SK-N-SH (cell line): ENCODE measurements around the gene INSC. TPM values are rescaled to one million over a fixed set of nuclear protein-coding genes. Genes with fewer than 3 reads are reported as not detected.

Experiments
- CTCF ChIA-PET: fragments of 300-600, 350-600 bp; formaldehyde crosslinking; extraction: SDS; loops from one replicate; lab custom pipeline; 2021; lab: Yijun Ruan, JAX
- POLR2A ChIA-PET: fragments of 350-600 bp; sonication (Branson Sonifier 250); formaldehyde crosslinking; extraction: SDS; loops from one replicate; lab custom pipeline; 2020; ENCODE audit warnings: antibody characterized with exemption, inconsistent platforms; lab: Yijun Ruan, JAX
- DNase-seq: peaks from one replicate; pipeline ENCODE4 v3.0.0; 2012
- H2AFZ ChIP-seq: fragments of 200-600 bp; sonication (generic); 2 replicates; pipeline ENCODE4 v1.8.1; 2016; ENCODE audit warnings: antibody characterized with exemption, mild to moderate bottlenecking, low read depth
- H3F3A ChIP-seq: fragments of 200-600 bp; sonication (generic); replicated peaks from 2 replicates; pipeline ENCODE3; 2016; ENCODE audit warnings: antibody characterized with exemption, mild to moderate bottlenecking; ENCODE audit not compliant: insufficient read depth
- H3K27ac ChIP-seq, 2 experiments: fragments of 200-500 bp in 1 of 2; fragments of 200-600 bp in 1 of 2; sonication (Bioruptor generic) in 1 of 2; sonication (generic), shearing (Covaris generic) in 1 of 2; 2 replicates each; pipeline versions ENCODE4 v1.5.1 to v1.6.1; 2014 to 2016; ENCODE audit warnings: low read depth in 2 of 2, inconsistent platforms in 1 of 2, low read length in 1 of 2, mild to moderate bottlenecking in 1 of 2, mixed read lengths in 1 of 2
- H3K27me3 ChIP-seq: fragments of 200-600 bp; sonication (generic), shearing (Covaris generic); 2 replicates; pipeline ENCODE4 v1.6.1; 2016; ENCODE audit warnings: mixed run types; ENCODE audit not compliant: insufficient read depth
- H3K36me3 ChIP-seq, 2 experiments: fragments of 200-500 bp in 1 of 2; fragments of 200-600 bp in 1 of 2; sonication (Bioruptor generic) in 1 of 2; sonication (generic) in 1 of 2; replicated peaks in 1 of 2; 2 replicates each; pipeline versions ENCODE3 to v1.5.1; 2014 to 2016; ENCODE audit warnings: low read length in 1 of 2, mild to moderate bottlenecking in 1 of 2; ENCODE audit not compliant: insufficient read depth in 2 of 2, control insufficient read depth in 1 of 2
- H3K4me1 ChIP-seq, 2 experiments: fragments of 200-500 bp in 1 of 2; fragments of 200-600 bp in 1 of 2; sonication (Bioruptor generic) in 1 of 2; sonication (generic), shearing (Covaris generic) in 1 of 2; 2 replicates each; pipeline versions ENCODE4 v1.5.1 to v1.6.1; 2014 to 2016; ENCODE audit warnings: low read depth in 1 of 2, low read length in 1 of 2, mixed run types in 1 of 2; ENCODE audit not compliant: insufficient read depth in 2 of 2, control insufficient read depth in 1 of 2
- H3K4me2 ChIP-seq: fragments of 200-600 bp; sonication (generic), shearing (Covaris generic); 2 replicates; pipeline ENCODE4 v1.6.1; 2017; ENCODE audit warnings: mixed run types
- H3K4me3 ChIP-seq, 2 experiments: fragments of 200-500 bp in 1 of 2; fragments of 200-600 bp in 1 of 2; sonication (Bioruptor generic) in 1 of 2; sonication (generic), shearing (Covaris generic) in 1 of 2; 2 replicates each; pipeline versions ENCODE4 v1.5.1 to v1.8.1; 2014 to 2016; ENCODE audit warnings: low read depth in 2 of 2, inconsistent platforms in 1 of 2, low read length in 1 of 2, mild to moderate bottlenecking in 1 of 2, mixed read lengths in 1 of 2, moderate library complexity in 1 of 2
- H3K79me2 ChIP-seq: fragments of 200-600 bp; sonication (generic); 2 replicates; pipeline ENCODE4 v1.8.1; 2017; ENCODE audit warnings: mild to moderate bottlenecking; ENCODE audit not compliant: insufficient read depth
- H3K9ac ChIP-seq: fragments of 200-600 bp; sonication (generic); 2 replicates; pipeline ENCODE4 v1.6.1; 2017; ENCODE audit warnings: mixed run types
- H3K9me2 ChIP-seq: fragments of 200-600 bp; sonication (generic); 2 replicates; pipeline ENCODE4 v1.6.1; 2017; ENCODE audit warnings: mixed run types
- H3K9me3 ChIP-seq: fragments of 200-600 bp; sonication (generic); 2 replicates; pipeline ENCODE4 v1.6.1; 2017; ENCODE audit warnings: mixed run types, mild to moderate bottlenecking, moderate library complexity
- H4K20me1 ChIP-seq: fragments of 200-600 bp; sonication (generic); 2 replicates; pipeline ENCODE4 v1.6.1; 2017; ENCODE audit warnings: mild to moderate bottlenecking, mixed run types; ENCODE audit not compliant: insufficient read depth
- CHD2 ChIP-seq: fragments of 150-350 bp; IDR thresholded peaks from 2 replicates; pipeline ENCODE4 v1.6.1; 2018; ENCODE audit warnings: low read length; ENCODE audit not compliant: partially characterized antibody
- EP300 ChIP-seq, 2 experiments: IDR thresholded peaks; 2 replicates each; pipeline versions ENCODE4 v1.4.0 to v1.6.1; 2012; ENCODE audit warnings: borderline replicate concordance in 1 of 2, low read depth in 1 of 2, low read length in 1 of 2
- FOSL2 ChIP-seq: IDR thresholded peaks from 2 replicates; pipeline ENCODE4 v1.4.0; 2012; ENCODE audit warnings: low read depth, mild to moderate bottlenecking, moderate library complexity, borderline replicate concordance
- FOXM1 ChIP-seq: IDR thresholded peaks from 2 replicates; pipeline ENCODE4 v1.4.0; 2012; ENCODE audit warnings: low read depth, mild to moderate bottlenecking
- RAD21 ChIP-seq: IDR thresholded peaks from 2 replicates; pipeline ENCODE4 v1.6.1; 2012; ENCODE audit warnings: mild to moderate bottlenecking, low read length
- RFX5 ChIP-seq: IDR thresholded peaks from 2 replicates; pipeline ENCODE4 v1.6.1; 2012; ENCODE audit warnings: mild to moderate bottlenecking, improper control_type of control experiment, low read length
- TEAD4 ChIP-seq: IDR thresholded peaks from 2 replicates; pipeline ENCODE4 v1.4.0; 2012; ENCODE audit warnings: mild to moderate bottlenecking, borderline replicate concordance; ENCODE audit not compliant: insufficient read depth
- ZBTB33 ChIP-seq: IDR thresholded peaks from 2 replicates; pipeline ENCODE4 v1.4.0; 2012; ENCODE audit warnings: low read depth, borderline replicate concordance
- WGBS: methylation state at CpG from one replicate; pipeline ENCODE4 v1.1.6; 2017; ENCODE audit warnings: low lambda C conversion rate; 5-methylcytosine and 5-hydroxymethylcytosine counted together
- polyA plus RNA-seq, 3 experiments: library from polyadenylated mRNA; depleted of rRNA; stranded (reverse); fragments of >200 nt; gene quantifications; 2 replicates each; pipeline ENCODE4 v1.2.3, GENCODE V29; 2012
- TF ChIP-seq, protein P1 (sequence below): IDR thresholded peaks from 2 replicates; pipeline ENCODE4; 2012
- TF ChIP-seq, protein P2 (sequence below): IDR thresholded peaks from 2 replicates; pipeline ENCODE4 v1.4.0; 2012; ENCODE audit warnings: low read depth, borderline replicate concordance
- TF ChIP-seq, protein P3 (sequence below): fragments of 200-600 bp; sonication (generic); IDR thresholded peaks from 2 replicates; pipeline ENCODE4 v1.6.1; 2017; ENCODE audit warnings: antibody characterized with exemption, mild to moderate bottlenecking, moderate library complexity

The INSC gene
- polyA plus RNA-seq, 1 of the 3 experiments (the other 2 are of a cell fraction), result not detected

GRCh38 chr11:15213471-15214231, 98.9 kb downstream of the INSC start (continued):
- no peak for TF ChIP-seq ZBTB33
- TF ChIP-seq, protein P1, sequence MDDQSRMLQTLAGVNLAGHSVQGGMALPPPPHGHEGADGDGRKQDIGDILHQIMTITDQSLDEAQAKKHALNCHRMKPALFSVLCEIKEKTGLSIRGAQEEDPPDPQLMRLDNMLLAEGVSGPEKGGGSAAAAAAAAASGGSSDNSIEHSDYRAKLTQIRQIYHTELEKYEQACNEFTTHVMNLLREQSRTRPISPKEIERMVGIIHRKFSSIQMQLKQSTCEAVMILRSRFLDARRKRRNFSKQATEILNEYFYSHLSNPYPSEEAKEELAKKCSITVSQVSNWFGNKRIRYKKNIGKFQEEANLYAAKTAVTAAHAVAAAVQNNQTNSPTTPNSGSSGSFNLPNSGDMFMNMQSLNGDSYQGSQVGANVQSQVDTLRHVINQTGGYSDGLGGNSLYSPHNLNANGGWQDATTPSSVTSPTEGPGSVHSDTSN, result no peak
- no peak for TF ChIP-seq RFX5

GRCh38 chr11:15215005-15215404, 100.3 kb downstream of the INSC start:
- CTCF ChIA-PET, result interaction anchor here (0.8 to 2.5 kb wide), 2 partner anchors 113 to 240 kb away, joined by 4 to 12 read pairs; no protein-coding TSS in a partner anchor

DNA sequence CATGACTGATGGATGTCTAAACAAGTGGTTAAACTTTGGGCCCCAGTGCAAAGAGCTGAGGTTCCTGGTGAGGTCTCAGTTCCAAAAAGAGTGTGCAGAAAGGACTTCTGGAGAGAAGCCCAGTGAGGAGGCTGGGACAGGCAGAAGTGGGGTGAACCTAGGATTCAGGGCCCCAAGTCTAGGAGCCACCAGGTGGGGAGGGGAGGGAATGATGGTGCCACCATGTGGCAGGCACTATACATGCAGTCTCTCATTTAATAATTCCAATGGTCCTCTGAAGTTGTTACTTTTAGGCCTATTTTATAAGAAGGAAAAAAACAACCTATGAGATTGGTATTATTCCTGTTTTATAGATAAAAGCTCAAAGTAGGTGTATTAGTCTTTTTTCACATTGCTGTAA, 102.0 kb downstream of the INSC start:
- POLR2A ChIA-PET, result no interaction called here
- TF ChIP-seq FOXM1 (no peak), FOSL2 (no peak), TEAD4 (no peak), CHD2 (no peak)
- TF ChIP-seq, protein P2, sequence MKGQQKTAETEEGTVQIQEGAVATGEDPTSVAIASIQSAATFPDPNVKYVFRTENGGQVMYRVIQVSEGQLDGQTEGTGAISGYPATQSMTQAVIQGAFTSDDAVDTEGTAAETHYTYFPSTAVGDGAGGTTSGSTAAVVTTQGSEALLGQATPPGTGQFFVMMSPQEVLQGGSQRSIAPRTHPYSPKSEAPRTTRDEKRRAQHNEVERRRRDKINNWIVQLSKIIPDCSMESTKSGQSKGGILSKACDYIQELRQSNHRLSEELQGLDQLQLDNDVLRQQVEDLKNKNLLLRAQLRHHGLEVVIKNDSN, result no peak
- TF ChIP-seq, protein P3, sequence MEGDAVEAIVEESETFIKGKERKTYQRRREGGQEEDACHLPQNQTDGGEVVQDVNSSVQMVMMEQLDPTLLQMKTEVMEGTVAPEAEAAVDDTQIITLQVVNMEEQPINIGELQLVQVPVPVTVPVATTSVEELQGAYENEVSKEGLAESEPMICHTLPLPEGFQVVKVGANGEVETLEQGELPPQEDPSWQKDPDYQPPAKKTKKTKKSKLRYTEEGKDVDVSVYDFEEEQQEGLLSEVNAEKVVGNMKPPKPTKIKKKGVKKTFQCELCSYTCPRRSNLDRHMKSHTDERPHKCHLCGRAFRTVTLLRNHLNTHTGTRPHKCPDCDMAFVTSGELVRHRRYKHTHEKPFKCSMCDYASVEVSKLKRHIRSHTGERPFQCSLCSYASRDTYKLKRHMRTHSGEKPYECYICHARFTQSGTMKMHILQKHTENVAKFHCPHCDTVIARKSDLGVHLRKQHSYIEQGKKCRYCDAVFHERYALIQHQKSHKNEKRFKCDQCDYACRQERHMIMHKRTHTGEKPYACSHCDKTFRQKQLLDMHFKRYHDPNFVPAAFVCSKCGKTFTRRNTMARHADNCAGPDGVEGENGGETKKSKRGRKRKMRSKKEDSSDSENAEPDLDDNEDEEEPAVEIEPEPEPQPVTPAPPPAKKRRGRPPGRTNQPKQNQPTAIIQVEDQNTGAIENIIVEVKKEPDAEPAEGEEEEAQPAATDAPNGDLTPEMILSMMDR, result peak; percentile 49

More at GRCh38 chr11:15215005-15215404, 100.3 kb downstream of the INSC start:
- no peaks in the 10 kb centered on the region for H3K36me3 ChIP-seq
- no peaks in the 10 kb centered on the region for H3K9me3 ChIP-seq
- H3K27me3 ChIP-seq, result no peaks in the 10 kb centered on the region
- DNase-seq, result peak; percentile 44
- H3K4me1 ChIP-seq, result peaks cover 0 to 21% of the 10 kb centered on the region in 2 experiments; a peak in 1 of 4 replicates
- 7% methylated on average over 2 of the region's 2 CpGs for WGBS
- H4K20me1 ChIP-seq, result no peaks in the 10 kb centered on the region
- H3K4me3 ChIP-seq, result no peak overlapping the region
- POLR2A ChIA-PET, result no interaction called here
- no peak overlapping the region for H2AFZ ChIP-seq
- H3F3A ChIP-seq, result no peaks in the 10 kb centered on the region
- no peak overlapping the region for H3K27ac ChIP-seq
- no peaks in the 10 kb centered on the region for H3K79me2 ChIP-seq
- H3K9me2 ChIP-seq, result no peaks in the 10 kb centered on the region
- no peak overlapping the region for H3K4me2 ChIP-seq
- no peak overlapping the region for H3K9ac ChIP-seq
- TF ChIP-seq EP300 (IDR thresholded peaks at IDR 0.05; ENCODE audit: borderline replicate concordance in 1 of 2, low read depth in 1 of 2, low read length in 1 of 2), result peak in 1 of 2 experiments; percentile 12; a peak in 1 of 4 replicates
- TF ChIP-seq RAD21, result no peak

More for the DNA sequence above, 102.0 kb downstream of the INSC start:
- H3K9ac ChIP-seq, result no peak overlapping the region
- H3K4me1 ChIP-seq, result peaks cover 0 to 24% of the 10 kb centered on the region in 2 experiments; a peak in 1 of 4 replicates
- H3K4me3 ChIP-seq, result no peak overlapping the region
- no peaks in the 10 kb centered on the region for H3K27me3 ChIP-seq
- DNase-seq, result no peak
- H2AFZ ChIP-seq, result no peak overlapping the region
- H3F3A ChIP-seq, result no peaks in the 10 kb centered on the region
- H3K9me2 ChIP-seq, result no peaks in the 10 kb centered on the region
- no peaks in the 10 kb centered on the region for H3K36me3 ChIP-seq
- CTCF ChIA-PET, result interaction anchor here (0.5 to 2.5 kb wide), 6 partner anchors 9 to 1776 kb away, joined by 3 to 12 read pairs (median 4); no protein-coding TSS in a partner anchor
- H3K9me3 ChIP-seq, result no peaks in the 10 kb centered on the region
- no peaks in the 10 kb centered on the region for H4K20me1 ChIP-seq
- no peaks in the 10 kb centered on the region for H3K79me2 ChIP-seq
- no peak overlapping the region for H3K4me2 ChIP-seq
- H3K27ac ChIP-seq, result no peak overlapping the region
